KMS-11 (cell line): ENCODE data around the gene COMMD10.

Source experiments
- H2AFZ ChIP-seq: fragments of 200-600 bp; sonication (generic); 2 replicates; pipeline ENCODE4 v1.6.1; 2016; ENCODE audit warnings: antibody characterized with exemption, mixed run types, low read depth
- H3K27ac ChIP-seq: fragments of 200-600 bp; sonication (generic); 2 replicates; pipeline ENCODE4 v1.6.1; 2016; ENCODE audit warnings: mild to moderate bottlenecking, mixed run types
- H3K27me3 ChIP-seq: fragments of 200-600 bp; sonication (generic); 2 replicates; pipeline ENCODE4 v1.6.1; 2017; ENCODE audit warnings: mild to moderate bottlenecking, low read depth, mixed run types, moderate library complexity; ENCODE audit not compliant: insufficient read depth
- H3K36me3 ChIP-seq: fragments of 200-600 bp; sonication (generic); 2 replicates; pipeline ENCODE4 v1.6.1; 2017; ENCODE audit warnings: mild to moderate bottlenecking, mixed run types; ENCODE audit not compliant: insufficient read depth
- H3K4me1 ChIP-seq: fragments of 200-600 bp; sonication (generic); 2 replicates; pipeline ENCODE4 v1.6.1; 2016; ENCODE audit warnings: mild to moderate bottlenecking, low read depth, mixed run types; ENCODE audit not compliant: poor library complexity, severe bottlenecking
- H3K4me2 ChIP-seq: fragments of 200-600 bp; sonication (generic); 2 replicates; pipeline ENCODE4 v1.7.0; 2016; ENCODE audit warnings: mild to moderate bottlenecking, mixed run types
- H3K4me3 ChIP-seq: fragments of 200-600 bp; sonication (generic); IDR thresholded peaks from 2 replicates; pipeline ENCODE4 v1.6.1; 2017; ENCODE audit warnings: low read depth, low read length, mixed read lengths; ENCODE audit not compliant: insufficient read depth
- H3K79me2 ChIP-seq: fragments of 200-600 bp; sonication (generic); 2 replicates; pipeline ENCODE4 v1.6.1; 2016; ENCODE audit warnings: low read depth, mixed run types; ENCODE audit not compliant: insufficient read depth
- H3K9ac ChIP-seq: fragments of 200-600 bp; sonication (generic); 2 replicates; pipeline ENCODE4 v1.6.1; 2016; ENCODE audit warnings: mild to moderate bottlenecking, mixed run types
- H4K20me1 ChIP-seq: fragments of 200-600 bp; sonication (generic); 2 replicates; pipeline ENCODE4 v1.6.1; 2016; ENCODE audit warnings: mild to moderate bottlenecking, mixed run types; ENCODE audit not compliant: insufficient read depth
- CTCF ChIP-seq: fragments of 200-600 bp; sonication (generic); conservative IDR thresholded peaks from 2 replicates; pipeline ENCODE4 v1.6.1; 2017; ENCODE audit warnings: low read depth, mild to moderate bottlenecking, antibody characterized with exemption, low read length, moderate library complexity, mixed read lengths

Gene COMMD10

GRCh38 chr5:116288524-116288923 lies 203.7 kb downstream of the COMMD10 start:
- Histone ChIP-seq H4K20me1 (no peaks in the 10 kb centered on the region), H3K9ac (no peak overlapping the region), H3K27ac (no peak overlapping the region), H3K79me2 (no peaks in the 10 kb centered on the region), H2AFZ (no peak overlapping the region), H3K4me3 (no peak overlapping the region), H3K4me1 (peaks cover 11% of the 10 kb centered on the region), H3K4me2 (no peak overlapping the region), H3K27me3 (no peaks in the 10 kb centered on the region), H3K36me3 (no peaks in the 10 kb centered on the region)
- no peak for TF ChIP-seq CTCF

GRCh38 chr5:116289276-116289675 lies 204.5 kb downstream of the COMMD10 start:
- no peak overlapping the region for H3K27ac ChIP-seq
- peak; percentile 31 for TF ChIP-seq CTCF
- peaks cover 11% of the 10 kb centered on the region for H3K4me1 ChIP-seq
- H3K79me2 ChIP-seq, result no peaks in the 10 kb centered on the region
- H3K4me2 ChIP-seq, result no peak overlapping the region
- no peak overlapping the region for H3K4me3 ChIP-seq
- no peaks in the 10 kb centered on the region for H3K27me3 ChIP-seq
- no peaks in the 10 kb centered on the region for H4K20me1 ChIP-seq
- H3K36me3 ChIP-seq, result no peaks in the 10 kb centered on the region
- H3K9ac ChIP-seq, result no peak overlapping the region
- H2AFZ ChIP-seq, result no peak overlapping the region

GRCh38 chr5:116291271-116291670 lies 206.4 kb downstream of the COMMD10 start:
- Histone ChIP-seq H3K36me3 (no peaks in the 10 kb centered on the region), H2AFZ (no peak overlapping the region), H3K79me2 (no peaks in the 10 kb centered on the region), H3K27me3 (no peaks in the 10 kb centered on the region), H3K4me2 (no peak overlapping the region; the same call in 1 of the 2 replicates), H3K9ac (no peak overlapping the region), H3K4me1 (peaks cover 11% of the 10 kb centered on the region), H3K4me3 (no peak overlapping the region), H3K27ac (no peak overlapping the region), H4K20me1 (no peaks in the 10 kb centered on the region)
- no peak for TF ChIP-seq CTCF

- Histone ChIP-seq H3K36me3 (no peaks in the 10 kb centered on the region), H3K4me1 (peaks cover 11% of the 10 kb centered on the region), H4K20me1 (no peaks in the 10 kb centered on the region), H3K4me3 (no peak overlapping the region), H3K27ac (no peak overlapping the region), H3K4me2 (no peak overlapping the region), H2AFZ (no peak overlapping the region), H3K27me3 (no peaks in the 10 kb centered on the region), H3K9ac (no peak overlapping the region), H3K79me2 (no peaks in the 10 kb centered on the region)
- no peak for TF ChIP-seq CTCF
Observed at GRCh38 chr5:116292321-116292720, 207.5 kb downstream of the COMMD10 start.
